HG03135 (cell line): ENCODE data around the gene SLC4A11.
"Not testable (repeated sequence)": the region's sequence is repeated elsewhere in the genome, so short reads cannot be mapped to it uniquely, and the experiment has no call there.

Source experiments
- ATAC-seq: cut with Tn5 transposase; IDR thresholded peaks from one replicate; pipeline ENCODE4 v1.9.1; 2021; ENCODE audit warnings: mild to moderate bottlenecking, moderate library complexity; ENCODE audit not compliant: unreplicated experiment

Gene SLC4A11

GRCh38 chr20:3204124-3204794 lies 34.7 kb downstream of the SLC4A11 start, which contains the start of gene DDRGK1:
Gene DDRGK1, minus strand, starts transcription at chr20:3204682. Its CDS starts 55 bp downstream, at chr20:3204627.
- peak; percentile 73 for ATAC-seq

- peak; percentile 25 for ATAC-seq
Observed at GRCh38 chr20:3203315-3204123, 35.5 kb downstream of the SLC4A11 start.

- no peak for ATAC-seq
Observed at GRCh38 chr20:3202965-3203314, 36.0 kb downstream of the SLC4A11 start.

DNA sequence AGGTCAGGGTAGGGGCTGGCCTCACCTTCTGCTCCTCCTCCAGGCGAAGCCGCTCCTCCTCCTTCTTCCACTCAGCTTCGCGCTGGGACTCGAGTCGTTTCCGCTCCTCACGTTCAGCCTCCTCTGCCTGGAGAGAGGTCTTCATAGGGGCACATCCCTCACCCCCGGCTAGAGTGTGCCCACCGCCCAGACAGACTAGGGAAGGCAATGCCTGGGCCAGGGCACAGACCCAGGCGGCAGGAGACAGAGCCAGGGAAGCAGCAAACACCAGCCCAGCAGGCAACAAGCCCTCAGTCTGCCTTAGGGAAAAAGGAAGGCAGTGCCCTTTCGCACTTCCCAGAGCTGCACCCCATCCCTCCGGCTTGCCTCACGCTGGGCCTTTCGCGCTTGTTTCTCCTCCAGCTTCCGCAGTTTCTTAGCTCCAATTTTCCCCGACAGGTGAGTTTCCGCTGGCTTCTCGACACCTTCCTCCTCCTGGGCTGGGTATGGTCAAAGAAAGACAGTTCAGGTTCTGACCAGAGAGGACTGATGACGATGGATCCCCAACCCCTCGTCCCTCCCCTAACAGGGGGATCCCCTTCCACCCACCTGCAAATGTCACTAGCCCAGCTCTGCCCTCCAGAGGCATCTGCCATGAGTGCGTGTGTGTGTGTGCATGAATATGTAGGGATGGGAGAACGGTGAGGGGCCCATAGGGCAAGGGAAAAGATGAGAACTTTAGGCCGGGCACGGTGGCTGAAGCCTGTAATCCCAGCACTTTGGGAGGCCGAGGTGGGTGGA lies 38.8 kb downstream of the SLC4A11 start:
- ATAC-seq: no peak

- no peak for ATAC-seq
Observed at GRCh38 chr20:3199206-3199605, 39.8 kb downstream of the SLC4A11 start.

DNA sequence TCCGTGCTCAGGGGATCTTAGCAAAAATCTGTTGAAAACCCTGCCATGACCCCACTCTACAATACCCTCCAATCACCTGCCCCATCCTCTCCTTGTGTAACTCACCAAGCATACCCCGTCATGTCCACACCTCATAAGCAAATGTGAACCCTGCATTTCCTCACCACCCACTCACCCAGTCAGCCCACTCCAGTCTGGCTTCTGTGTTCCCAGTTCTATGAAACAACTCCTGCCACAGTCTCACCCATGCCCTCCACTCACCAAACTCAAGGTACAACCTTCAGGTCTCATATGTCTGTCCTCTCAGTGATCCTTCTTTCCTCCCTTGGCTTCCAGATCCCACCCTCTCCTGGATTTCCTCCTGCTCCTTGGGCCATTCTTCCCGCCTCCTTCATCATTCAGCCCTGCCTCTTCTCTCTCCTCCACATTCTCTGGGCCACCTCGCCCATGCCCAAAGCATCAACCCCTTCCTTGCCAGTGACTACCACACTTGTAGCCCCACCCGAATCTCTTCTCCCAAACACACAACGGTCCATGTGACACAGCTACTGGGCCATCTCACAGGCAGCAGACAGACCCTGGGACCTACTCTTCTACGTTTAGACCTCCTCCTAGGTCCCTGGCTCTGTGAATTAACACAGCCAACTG lies 43.3 kb downstream of the SLC4A11 start:
- ATAC-seq: no peak

GRCh38 chr20:3194617-3195280 lies 44.2 kb downstream of the SLC4A11 start:
- ATAC-seq: no peak

- ATAC-seq: no peak
Observed at GRCh38 chr20:3193806-3194616, 45.0 kb downstream of the SLC4A11 start.

DNA sequence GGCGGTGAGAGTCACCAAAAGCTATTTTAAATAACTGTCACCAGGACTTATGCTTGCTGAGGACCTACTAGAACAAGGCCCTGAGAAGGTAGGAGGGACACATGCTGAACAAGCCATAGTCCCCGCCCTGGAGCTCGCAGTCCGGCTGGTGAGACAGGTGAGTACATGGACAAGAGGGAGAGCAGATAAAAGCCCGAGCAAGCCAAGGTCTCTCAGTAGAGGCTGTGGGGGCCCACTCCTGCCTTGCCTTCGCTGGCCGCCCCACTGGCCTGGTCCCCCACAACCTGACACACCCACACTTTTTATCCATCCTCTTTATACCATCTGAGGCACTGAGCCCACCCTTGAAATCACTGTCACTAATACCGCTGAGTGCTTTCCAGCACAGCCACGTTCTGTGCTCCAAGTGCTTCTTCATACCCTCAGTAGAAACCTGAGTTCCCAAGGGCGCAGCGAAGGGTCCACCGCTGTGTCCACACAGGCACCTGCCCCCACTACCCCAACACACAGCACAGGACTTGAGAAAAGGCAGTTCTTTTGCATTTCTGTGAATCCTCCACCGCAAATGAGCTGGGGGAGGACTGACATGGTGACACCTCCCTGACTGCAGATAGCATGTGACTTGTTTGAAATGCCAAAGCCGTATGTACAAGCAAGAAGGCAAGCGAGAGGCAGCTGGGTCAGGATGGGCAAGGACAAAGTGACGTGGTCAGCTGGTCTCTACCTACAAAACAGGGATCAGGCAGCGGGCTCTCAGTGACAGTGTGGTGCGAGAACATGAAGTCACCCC lies 46.6 kb downstream of the SLC4A11 start:
- ATAC-seq: no peak

- ATAC-seq: no peak
Observed at GRCh38 chr20:3190681-3191111, 48.3 kb downstream of the SLC4A11 start.

GRCh38 chr20:3189561-3190131 lies 49.3 kb downstream of the SLC4A11 start:
- ATAC-seq: no peak

GRCh38 chr20:3188823-3189413 lies 50.1 kb downstream of the SLC4A11 start:
- no peak for ATAC-seq

DNA sequence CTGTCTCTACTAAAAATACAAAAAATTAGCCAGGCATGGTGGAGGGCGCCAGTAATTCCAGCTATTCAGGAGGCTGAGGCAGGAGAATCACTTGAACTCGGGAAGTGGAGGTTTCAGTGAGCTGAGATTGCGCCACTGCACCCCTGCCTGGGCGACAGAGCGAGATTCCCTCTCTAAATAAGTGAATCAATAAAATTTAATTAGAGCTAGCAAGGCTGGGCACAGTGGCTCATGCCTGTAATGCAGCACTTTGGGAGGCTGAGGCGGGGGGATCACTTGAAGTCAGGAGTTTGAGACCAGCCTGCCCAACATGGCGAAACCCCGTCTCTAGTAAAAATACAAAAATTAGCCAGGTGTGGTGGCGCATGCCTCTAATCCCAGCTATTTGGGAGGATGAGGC lies 51.1 kb downstream of the SLC4A11 start:
- ATAC-seq: not testable (repeated sequence)

GRCh38 chr20:3183896-3184612 lies 54.9 kb downstream of the SLC4A11 start:
- no peak for ATAC-seq

DNA sequence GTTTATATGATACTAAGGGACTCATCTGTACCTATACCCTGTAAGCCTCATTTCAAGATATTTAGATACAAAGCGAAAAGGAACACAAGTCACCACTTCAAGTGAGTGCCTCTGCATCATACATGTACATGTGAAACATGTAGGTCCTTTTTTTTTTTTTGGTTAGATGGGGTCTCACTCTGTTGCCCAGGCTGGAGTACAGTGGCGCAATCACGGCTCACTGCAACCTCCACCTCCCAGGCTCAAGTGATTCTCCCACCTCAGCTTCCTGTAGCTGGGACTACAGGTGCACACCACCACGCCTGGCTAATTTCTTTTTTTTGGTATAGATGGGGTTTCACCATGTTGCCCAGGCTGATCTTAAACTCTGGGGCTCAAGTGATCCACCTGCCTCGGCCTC lies 56.6 kb downstream of the SLC4A11 start:
- ATAC-seq: not testable (repeated sequence)

- ATAC-seq: no peak
Observed at GRCh38 chr20:3181270-3181669, 57.7 kb downstream of the SLC4A11 start.

DNA sequence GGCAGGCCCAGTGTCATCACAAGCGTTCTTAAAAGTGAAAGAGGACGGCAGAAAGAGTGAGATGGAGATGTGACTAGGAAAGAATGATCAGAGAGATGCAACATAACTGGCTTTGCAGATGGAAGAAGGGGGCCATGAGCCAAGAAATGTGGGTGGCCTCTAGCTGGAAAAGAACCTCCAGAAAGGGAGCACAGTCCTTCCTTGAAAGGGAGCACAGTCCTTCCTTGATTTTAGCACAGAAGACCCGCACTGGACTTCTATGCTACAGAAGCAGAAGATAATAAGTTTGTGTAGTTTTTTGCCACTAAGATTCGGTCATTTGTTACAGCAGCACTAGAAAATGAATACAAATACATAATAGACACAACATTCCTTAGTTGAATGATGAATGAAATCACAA lies 58.7 kb downstream of the SLC4A11 start:
- ATAC-seq: no peak
